Epithelial cell of umbilical artery (primary cell): ENCODE data around the gene CA7. TPM values are rescaled to one million over a fixed set of nuclear protein-coding genes. Genes with fewer than 3 reads are reported as not detected.

Experiments used
- total RNA-seq: library from RNA; depleted of rRNA; stranded (reverse); fragments of >200 nt; gene quantifications from 2 replicates; pipeline ENCODE4 v1.2.3, GENCODE V29; 2014

CA7 gene
- not detected in 2 replicates for total RNA-seq

DNA sequence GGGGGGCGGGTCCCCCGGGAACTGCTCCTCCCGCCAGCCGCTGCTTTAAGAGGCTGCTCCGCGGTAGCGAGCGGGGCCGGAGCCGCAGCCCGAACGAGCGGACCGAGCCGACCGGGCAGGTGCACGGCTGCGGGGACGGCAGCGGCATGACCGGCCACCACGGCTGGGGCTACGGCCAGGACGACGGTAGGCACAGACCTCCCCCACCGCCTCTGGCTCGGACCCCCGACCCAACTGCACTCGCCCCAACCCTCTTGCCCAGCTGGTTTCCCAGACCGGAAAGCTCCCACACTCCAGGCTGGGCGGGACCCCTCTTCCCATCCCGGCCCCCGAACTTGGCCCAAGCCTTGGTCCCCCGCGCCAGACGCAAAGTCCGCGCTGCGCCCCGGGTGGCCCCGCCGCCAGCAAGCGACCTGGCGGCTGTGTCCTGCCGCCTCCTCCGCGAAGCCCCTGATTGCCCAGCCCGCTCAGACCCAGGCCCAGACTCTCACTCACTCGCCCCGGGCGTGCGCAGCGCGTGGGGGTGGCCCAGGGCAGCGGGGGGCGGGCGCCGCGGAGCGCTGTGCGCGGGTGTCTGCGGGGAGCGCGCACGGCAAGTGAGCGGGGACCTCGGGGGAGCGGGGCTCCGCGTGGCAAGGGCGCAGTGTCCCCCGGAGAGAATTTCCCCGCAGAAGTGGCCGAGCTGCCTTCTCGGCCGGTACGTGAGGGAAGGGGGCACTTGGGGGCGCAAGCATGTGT, at the start of gene CA7:
Gene CA7, plus strand, starts transcription at position 73 of the 738 bp plus-strand sequence. Its CDS starts 74 bp downstream, at position 147.

DNA sequence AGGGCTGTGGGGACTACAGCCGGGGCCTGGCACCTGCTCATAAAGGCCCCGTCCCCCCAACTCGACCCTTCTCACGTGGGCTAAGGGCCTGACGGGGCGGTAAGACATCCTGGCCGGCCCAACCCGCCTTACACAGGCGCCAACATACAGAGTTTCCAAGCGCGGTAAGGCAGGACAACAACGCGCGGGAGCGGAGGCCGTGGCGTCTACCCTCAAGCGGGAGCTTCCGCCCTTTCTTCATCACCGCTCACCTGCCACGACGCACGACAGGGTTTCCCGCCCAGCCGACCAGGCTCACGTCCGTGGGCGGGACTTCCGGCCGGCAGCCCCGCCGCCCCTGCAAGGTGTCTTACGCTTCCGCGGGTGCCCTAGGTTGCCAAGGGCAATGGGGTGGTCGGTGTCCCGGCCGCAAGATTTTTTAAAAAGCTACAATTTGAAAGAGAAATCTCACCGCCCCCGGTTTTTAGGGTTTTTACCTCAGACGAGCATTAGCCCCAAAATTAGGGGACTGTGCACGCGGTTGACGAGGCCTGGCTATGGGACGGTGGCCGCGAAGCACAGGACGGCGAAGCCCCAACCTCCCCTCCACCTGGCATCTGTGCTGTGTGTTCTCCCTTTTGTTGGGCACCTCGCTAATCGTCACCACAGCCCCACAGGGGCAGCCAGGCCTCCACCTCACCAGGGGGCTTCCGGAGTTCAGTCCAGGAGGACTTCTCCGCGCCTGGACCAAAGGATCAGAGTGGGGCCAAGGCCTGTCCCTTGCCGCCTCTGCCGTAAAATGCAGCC, 42.7 kb upstream of the CA7 start, which contains the start of gene TERB1:
Gene TERB1, minus strand, starts transcription at position 265 of the 786 bp plus-strand sequence. CDS start 4,786 bp downstream, outside the sequence.

DNA sequence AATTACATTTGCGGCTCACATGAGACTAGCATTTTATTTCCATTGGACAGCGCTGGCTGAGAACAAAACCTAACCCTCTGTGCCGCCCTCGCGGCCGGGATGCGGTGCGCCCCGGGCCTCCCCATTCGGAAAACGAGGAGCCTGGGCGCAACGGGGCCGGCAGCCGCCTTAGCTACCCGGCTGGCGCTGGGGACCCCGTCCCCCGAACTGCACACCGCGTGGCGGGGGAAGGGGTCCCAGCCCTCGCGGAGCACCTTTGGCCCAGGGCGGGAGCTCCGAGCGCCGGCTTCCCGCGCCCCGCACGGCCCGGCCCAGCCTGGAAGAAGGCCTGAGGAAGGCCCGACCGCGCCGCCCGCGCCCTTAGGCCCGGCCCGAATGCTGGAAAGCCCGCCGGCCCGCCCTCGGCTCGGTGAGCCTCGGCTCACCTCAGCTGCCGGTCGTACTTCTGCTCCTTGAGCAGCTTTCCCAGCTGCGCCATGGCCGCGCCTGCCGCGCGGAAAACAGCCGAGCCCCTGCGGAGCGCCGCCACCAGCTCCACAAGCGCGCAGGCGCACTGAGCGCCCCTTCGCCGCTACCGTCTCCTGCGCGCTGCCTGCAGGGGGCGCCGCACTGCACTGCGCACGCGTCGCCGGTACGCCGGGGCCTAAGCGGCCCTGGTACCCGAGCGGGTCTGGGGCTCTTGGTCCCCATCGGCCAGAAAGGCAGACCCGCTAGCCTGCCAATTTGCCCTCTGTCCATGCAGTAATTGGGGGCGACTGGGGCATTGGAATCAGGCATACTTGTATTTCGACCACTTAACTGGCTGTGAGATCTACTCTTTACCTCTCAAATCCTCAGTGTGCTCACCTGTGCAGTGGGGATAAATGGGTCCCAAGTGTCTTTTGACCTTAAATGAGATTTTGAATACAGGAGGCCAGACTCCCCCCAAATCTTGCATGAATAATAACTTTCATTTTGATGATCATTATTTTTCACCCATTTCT, 13.5 kb upstream of the CA7 start, which contains the start of gene NAE1:
Gene NAE1, minus strand, starts transcription at position 555 of the 983 bp plus-strand sequence. Its CDS starts 77 bp downstream, at position 478.

DNA sequence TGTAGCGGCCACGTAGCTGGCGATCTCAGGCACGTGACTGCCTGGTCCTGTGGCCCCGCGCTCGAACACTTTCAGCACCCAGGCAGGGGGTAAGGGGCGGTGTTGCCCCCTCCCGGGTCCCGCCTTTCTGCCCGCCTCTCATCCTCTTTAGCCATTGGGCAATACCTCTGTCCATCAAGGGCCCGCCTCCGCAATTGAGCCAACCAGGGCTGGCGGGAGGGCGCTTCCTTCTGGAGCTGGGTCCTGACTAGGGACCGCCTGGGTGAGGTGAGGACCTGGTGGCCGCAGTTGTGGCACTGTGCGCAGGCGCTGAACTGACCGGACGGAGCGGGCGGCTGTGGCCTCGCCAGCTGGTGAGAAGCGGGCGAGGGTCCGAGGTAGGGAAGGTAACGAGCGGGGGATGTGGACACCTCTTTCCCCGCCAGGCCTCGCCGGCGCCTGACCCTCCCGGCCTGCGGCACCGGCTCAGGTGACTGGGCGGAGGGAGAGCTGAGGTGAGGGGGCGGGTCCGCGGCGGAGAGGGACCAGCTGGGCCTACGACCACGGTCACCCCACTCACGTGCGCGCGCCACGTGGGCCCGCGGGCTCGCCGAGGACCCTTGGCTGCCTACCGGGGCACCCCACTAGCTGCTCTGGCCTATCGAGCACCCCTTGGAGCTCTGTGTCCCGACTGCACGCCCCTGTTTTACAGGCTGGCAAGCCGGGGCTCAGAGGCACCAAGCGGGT, 36.2 kb downstream of the CA7 start, which contains the start of gene PDP2:
Gene PDP2, plus strand, starts transcription at position 228 of the 726 bp plus-strand sequence. CDS start 3,770 bp downstream, outside the sequence.

Other genes with a start within 250 kb of the CA7 start
- gene CMTM3, start 239.7 kb upstream of the CA7 start, total RNA-seq = 14.7 and 18.8 TPM in 2 replicates
- gene CMTM4, start 147.7 kb upstream of the CA7 start, total RNA-seq = 9.3 and 10.4 TPM in 2 replicates
- gene DYNC1LI2, start 92.8 kb upstream of the CA7 start, total RNA-seq = 121 and 163 TPM in 2 replicates
- gene TERB1, start 42.8 kb upstream of the CA7 start, total RNA-seq = not detected in 2 replicates
- 93.2 and 94.8 TPM in 2 replicates for gene NAE1, start 13.4 kb upstream of the CA7 start, total RNA-seq
- gene PDP2, start 36.1 kb downstream of the CA7 start, total RNA-seq = 5.2 and 19.8 TPM in 2 replicates
- gene CDH16, start 74.5 kb downstream of the CA7 start, total RNA-seq = not detected in 2 replicates
- gene RRAD, start 81.1 kb downstream of the CA7 start, total RNA-seq = 0.65 and 1.5 TPM in 2 replicates
- gene CIAO2B, start 90.0 kb downstream of the CA7 start, total RNA-seq = 169 and 285 TPM in 2 replicates
- gene CES2, start 91.1 kb downstream of the CA7 start, total RNA-seq = 12.0 and 17.5 TPM in 2 replicates
- not detected in 2 replicates for gene CES3, start 116.9 kb downstream of the CA7 start, total RNA-seq
- gene CES4A, start 144.2 kb downstream of the CA7 start, total RNA-seq = 0.65 and 0.91 TPM in 2 replicates
- gene CBFB, start 184.7 kb downstream of the CA7 start, total RNA-seq = 143 and 146 TPM in 2 replicates